ENCODE data around the gene DNAJC8. TPM values are rescaled to one million over a fixed set of nuclear protein-coding genes. Genes with fewer than 3 reads are reported as not detected.

Gene DNAJC8
- polyA plus RNA-seq, 1 experiment: 123 TPM

GRCh38 chr1:28235755-28236655 lies 3.2 kb upstream of the DNAJC8 start, which contains the start of gene ATP5IF1:
Gene ATP5IF1 (plus strand): TSS chr1:28236124. CDS start chr1:28236184, 60 bp downstream.
- Histone ChIP-seq H3K9me3 (ENCODE audit: control insufficient read depth, insufficient read depth, low read length) (peaks cover 4% of the 10 kb centered on the region; the same call in 1 of the 2 replicates), H3K4me3 (ENCODE audit: low read depth, low read length) (peak within 1 kb of the TSS; percentile 100), H3K27me3 (ENCODE audit: control insufficient read depth, insufficient read depth, low read length) (no peaks in the 10 kb centered on the region), H3K27ac (ENCODE audit: low read depth, low read length) (peak within 1 kb of the TSS; percentile 65)
- ChIA-PET POLR2A (interaction anchor here (0.6 to 2.2 kb wide), 13 partner anchors 10 to 346 kb away, joined by 3 to 14 read pairs (median 4); partner anchors contain the start of genes EYA3 and SESN2), CTCF (interaction anchor here (6.4 kb wide), 1 partner anchor 12 kb away, joined by 30 read pairs; no protein-coding TSS in a partner anchor)
- TF ChIP-seq CTCF (IDR thresholded peaks at IDR 0.05; ENCODE audit: low read depth, low read length): no peak
- peak; percentile 96 for DNase-seq (ENCODE audit: low read depth, low spot score)

- POLR2A ChIA-PET: no interaction called here
- TF ChIP-seq CTCF (IDR thresholded peaks at IDR 0.05; ENCODE audit: low read depth, low read length): no peak
- Histone ChIP-seq H3K27ac (ENCODE audit: low read depth, low read length) (no peak overlapping the region), H3K9me3 (ENCODE audit: control insufficient read depth, insufficient read depth, low read length) (peaks cover 4% of the 10 kb centered on the region; the same call in 1 of the 2 replicates), H3K27me3 (ENCODE audit: control insufficient read depth, insufficient read depth, low read length) (no peaks in the 10 kb centered on the region), H3K4me3 (ENCODE audit: low read depth, low read length) (no peak overlapping the region)
- no peak for DNase-seq (ENCODE audit: low read depth, low spot score)
- CTCF ChIA-PET: interaction anchor here (6.4 kb wide), 1 partner anchor 15 kb away, joined by 30 read pairs; no protein-coding TSS in a partner anchor
Observed at GRCh38 chr1:28233264-28233606, 406 bp upstream of the DNAJC8 start.

- no peak for DNase-seq (ENCODE audit: low read depth, low spot score)
- Histone ChIP-seq H3K27ac (ENCODE audit: low read depth, low read length) (no peak overlapping the region), H3K9me3 (ENCODE audit: control insufficient read depth, insufficient read depth, low read length) (no peaks in the 10 kb centered on the region; the same call in 1 of the 2 replicates), H3K4me3 (ENCODE audit: low read depth, low read length) (no peak overlapping the region), H3K27me3 (ENCODE audit: control insufficient read depth, insufficient read depth, low read length) (no peaks in the 10 kb centered on the region)
- POLR2A ChIA-PET: no interaction called here
- TF ChIP-seq CTCF (IDR thresholded peaks at IDR 0.05; ENCODE audit: low read depth, low read length): no peak
- CTCF ChIA-PET: no interaction called here
Observed at GRCh38 chr1:28229996-28230395, 2.8 kb downstream of the DNAJC8 start.

GRCh38 chr1:28229089-28229488 lies 3.7 kb downstream of the DNAJC8 start:
- TF ChIP-seq CTCF (IDR thresholded peaks at IDR 0.05; ENCODE audit: low read depth, low read length): no peak
- Histone ChIP-seq H3K4me3 (ENCODE audit: low read depth, low read length) (no peak overlapping the region), H3K9me3 (ENCODE audit: control insufficient read depth, insufficient read depth, low read length) (no peaks in the 10 kb centered on the region; the same call in 1 of the 2 replicates), H3K27ac (ENCODE audit: low read depth, low read length) (no peak overlapping the region), H3K27me3 (ENCODE audit: control insufficient read depth, insufficient read depth, low read length) (no peaks in the 10 kb centered on the region)
- POLR2A ChIA-PET: no interaction called here
- no peak for DNase-seq (ENCODE audit: low read depth, low spot score)
- CTCF ChIA-PET: interaction anchor here (1.6 kb wide), 1 partner anchor 19 kb away, joined by 3 read pairs; no protein-coding TSS in a partner anchor

- ChIA-PET CTCF (interaction anchor here (0.6 to 10.9 kb wide), 4 partner anchors 15 to 225 kb away, joined by 3 to 301 read pairs (median 3); partner anchors contain the start of gene EYA3), POLR2A (no interaction called here)
- H3K27me3 ChIP-seq (ENCODE audit: control insufficient read depth, insufficient read depth, low read length): no peaks in the 10 kb centered on the region
- H3K4me3 ChIP-seq (ENCODE audit: low read depth, low read length): no peak overlapping the region
- no peak for DNase-seq (ENCODE audit: low read depth, low spot score)
- TF ChIP-seq CTCF (IDR thresholded peaks at IDR 0.05; ENCODE audit: low read depth, low read length): no peak
- no peaks in the 10 kb centered on the region for H3K9me3 ChIP-seq (ENCODE audit: control insufficient read depth, insufficient read depth, low read length)
- no peak overlapping the region for H3K27ac ChIP-seq (ENCODE audit: low read depth, low read length)
Observed at GRCh38 chr1:28213315-28213714, 19.5 kb downstream of the DNAJC8 start.
